H1 (cell line): ENCODE measurements around the gene CPEB3. TPM values are rescaled to one million over a fixed set of nuclear protein-coding genes. Genes with fewer than 3 reads are reported as not detected.
"Not testable (repeated sequence)": the region's sequence is repeated elsewhere in the genome, so short reads cannot be mapped to it uniquely, and the experiment has no call there.

Experiments
- CTCF ChIA-PET: fragments of 300-600 bp; sonication (Branson Sonifier 250); formaldehyde crosslinking; loops from one replicate; lab custom pipeline; 2021; ENCODE audit not compliant: partially characterized antibody; lab: Charles Lee
- POLR2A ChIA-PET: fragments of 300-600 bp; sonication (Branson Sonifier 250); formaldehyde crosslinking; loops from one replicate; lab custom pipeline; 2021; ENCODE audit warnings: inconsistent platforms; ENCODE audit not compliant: partially characterized antibody; lab: Charles Lee
- DNase-seq, 2 experiments: peaks; one replicate each; pipeline versions ENCODE4 v3.0.0 to v3.0.0-alpha.2; 2010 to 2022; ENCODE audit warnings: low spot score in 2 of 2, low read depth in 1 of 2, mixed read lengths in 1 of 2
- FAIRE-seq: peaks from 2 replicates; lab custom pipeline; 2011; peaks lifted over from hg19 to GRCh38; lab: Jason Lieb, UNC
- H2AFZ ChIP-seq: 2 replicates; pipeline ENCODE4 v1.8.1; 2012; ENCODE audit warnings: low read length, inconsistent platforms
- H2AK5ac ChIP-seq: 2 replicates; pipeline ENCODE4 v1.6.1; 2013; ENCODE audit warnings: low read depth, low read length
- H2BK120ac ChIP-seq: replicated peaks from 2 replicates; pipeline ENCODE3; 2013; ENCODE audit warnings: low read depth, low read length, inconsistent platforms
- H2BK12ac ChIP-seq: 2 replicates; pipeline ENCODE4 v1.6.1; 2013; ENCODE audit warnings: low read depth, low read length
- H2BK15ac ChIP-seq: 2 replicates; pipeline ENCODE4 v1.6.1; 2013; ENCODE audit warnings: low read length
- H2BK20ac ChIP-seq: 2 replicates; pipeline ENCODE4 v1.6.1; 2013; ENCODE audit warnings: low read length
- H2BK5ac ChIP-seq: 2 replicates; pipeline ENCODE4 v1.6.1; 2013; ENCODE audit warnings: low read depth, low read length
- H3K14ac ChIP-seq: 2 replicates; pipeline ENCODE4 v1.6.1; 2013; ENCODE audit warnings: inconsistent platforms; ENCODE audit not compliant: insufficient read length
- H3K18ac ChIP-seq: 2 replicates; pipeline ENCODE4 v1.6.1; 2013; ENCODE audit warnings: low read length; ENCODE audit errors: extremely low read depth
- H3K23ac ChIP-seq: 2 replicates; pipeline ENCODE4 v1.6.1; 2013; ENCODE audit warnings: inconsistent platforms; ENCODE audit not compliant: insufficient read length
- H3K23me2 ChIP-seq: 2 replicates; pipeline ENCODE4 v1.6.1; 2013; ENCODE audit warnings: low read depth, low read length
- H3K27ac ChIP-seq: 2 replicates; pipeline ENCODE4 v1.6.1; 2011; ENCODE audit warnings: low read depth, low read length, inconsistent platforms
- H3K27me3 ChIP-seq, 4 experiments: replicated peaks in 1 of 4; 1 replicate in 1 of 4; 2 replicates in 3 of 4; pipeline versions ENCODE4 v1.6.1 to v1.8.1; 2011 to 2013; ENCODE audit warnings: low read length in 3 of 4, mild to moderate bottlenecking in 3 of 4, inconsistent platforms in 2 of 4, mixed read lengths in 2 of 4, moderate library complexity in 1 of 4; ENCODE audit not compliant: control insufficient read depth in 3 of 4, insufficient read depth in 3 of 4; ENCODE audit errors: extremely low read depth in 1 of 4
- H3K36me3 ChIP-seq, 4 experiments: 2 replicates each; pipeline versions ENCODE4 v1.6.1 to v1.8.1; 2011 to 2013; ENCODE audit warnings: mild to moderate bottlenecking in 4 of 4, low read length in 3 of 4, moderate library complexity in 2 of 4, control low read depth in 1 of 4, inconsistent platforms in 1 of 4; ENCODE audit not compliant: insufficient read depth in 4 of 4, control insufficient read depth in 2 of 4
- H3K4ac ChIP-seq: replicated peaks from 2 replicates; pipeline ENCODE3; 2013; ENCODE audit warnings: low read length, low read depth, mixed read lengths, inconsistent platforms; ENCODE audit not compliant: insufficient read length
- H3K4me1 ChIP-seq, 4 experiments: replicated peaks in 1 of 4; 1 replicate in 1 of 4; 2 replicates in 3 of 4; pipeline versions ENCODE4 v1.6.1 to v1.8.1; 2011 to 2013; ENCODE audit warnings: low read length in 3 of 4, inconsistent platforms in 2 of 4, mixed read lengths in 1 of 4; ENCODE audit not compliant: insufficient read depth in 4 of 4, control insufficient read depth in 3 of 4
- H3K4me2 ChIP-seq, 2 experiments: 2 replicates each; pipeline versions ENCODE4 v1.6.1 to v1.8.1; 2011 to 2013; ENCODE audit warnings: low read depth in 2 of 2, low read length in 2 of 2, control low read depth in 1 of 2, inconsistent platforms in 1 of 2, mild to moderate bottlenecking in 1 of 2; ENCODE audit not compliant: insufficient read depth in 1 of 2
- H3K4me3 ChIP-seq, 4 experiments: fragments of 200-600, 300-600 bp in 1 of 4; sonication (generic), shearing (Covaris generic), sonication (Bioruptor Twin) in 1 of 4; 2 replicates each; pipeline versions ENCODE4 v1.5.1 to v1.8.1; 2011 to 2016; ENCODE audit warnings: low read length in 4 of 4, low read depth in 3 of 4, control low read depth in 2 of 4, inconsistent platforms in 2 of 4, mild to moderate bottlenecking in 2 of 4, mixed read lengths in 1 of 4, moderate library complexity in 1 of 4; ENCODE audit not compliant: insufficient read depth in 2 of 4; ENCODE audit errors: extremely low read depth in 1 of 4
- H3K56ac ChIP-seq: replicated peaks from 2 replicates; pipeline ENCODE3; 2013; ENCODE audit warnings: low read depth, mild to moderate bottlenecking, mixed read lengths, low read length, inconsistent platforms; ENCODE audit not compliant: insufficient read length
- H3K79me1 ChIP-seq: 2 replicates; pipeline ENCODE4 v1.6.1; 2013; ENCODE audit warnings: low read depth, low read length, control low read depth
- H3K79me2 ChIP-seq, 2 experiments: 2 replicates each; pipeline versions ENCODE4 v1.6.1 to v1.8.1; 2012 to 2013; ENCODE audit warnings: low read length in 2 of 2, mild to moderate bottlenecking in 2 of 2, inconsistent platforms in 1 of 2; ENCODE audit not compliant: insufficient read depth in 2 of 2, control insufficient read depth in 1 of 2
- H3K9ac ChIP-seq, 4 experiments: replicated peaks in 1 of 4; 1 replicate in 1 of 4; 2 replicates in 3 of 4; pipeline versions ENCODE4 v1.6.1 to v1.8.1; 2011 to 2013; ENCODE audit warnings: low read depth in 3 of 4, low read length in 3 of 4, control low read depth in 2 of 4, mild to moderate bottlenecking in 2 of 4, moderate library complexity in 2 of 4, inconsistent platforms in 1 of 4; ENCODE audit errors: extremely low read depth in 1 of 4
- H3K9me3 ChIP-seq, 2 experiments: 2 replicates each; pipeline versions ENCODE4 v1.6.1 to v1.8.1; 2012 to 2013; ENCODE audit warnings: mild to moderate bottlenecking in 2 of 2, moderate library complexity in 2 of 2, control low read depth in 1 of 2, inconsistent platforms in 1 of 2, low read depth in 1 of 2, low read length in 1 of 2, mixed read lengths in 1 of 2; ENCODE audit not compliant: insufficient read depth in 2 of 2
- H4K20me1 ChIP-seq, 2 experiments: replicated peaks in 1 of 2; 2 replicates each; pipeline versions ENCODE3 to v1.8.1; 2011 to 2013; ENCODE audit warnings: inconsistent platforms in 2 of 2, low read length in 2 of 2, mild to moderate bottlenecking in 1 of 2; ENCODE audit not compliant: insufficient read depth in 2 of 2, control insufficient read depth in 1 of 2
- H4K5ac ChIP-seq: 2 replicates; pipeline ENCODE4 v1.6.1; 2013; ENCODE audit warnings: low read length, low read depth, mixed read lengths, inconsistent platforms; ENCODE audit not compliant: insufficient read length
- H4K8ac ChIP-seq: 2 replicates; pipeline ENCODE4 v1.8.0; 2013; ENCODE audit warnings: mild to moderate bottlenecking, moderate library complexity, low read length, inconsistent platforms; ENCODE audit not compliant: insufficient read depth; ENCODE audit errors: extremely low read depth
- H4K91ac ChIP-seq: replicated peaks from 2 replicates; pipeline ENCODE3; 2013; ENCODE audit warnings: low read length, mixed read lengths, inconsistent platforms; ENCODE audit not compliant: insufficient read length
- ASH2L ChIP-seq: fragments of 200-600, 300-600 bp; sonication (generic); IDR thresholded peaks from one replicate; pipeline ENCODE4 v1.7.1; 2017; ENCODE audit warnings: low read length
- NANOG ChIP-seq: IDR thresholded peaks from 2 replicates; pipeline ENCODE4 v1.6.1; 2011; ENCODE audit warnings: low read length, low read depth, mild to moderate bottlenecking, inconsistent platforms; ENCODE audit not compliant: insufficient read depth, poor library complexity, severe bottlenecking
- WGBS, 2 experiments: shearing (Covaris generic) in 1 of 2; methylation state at CpG; one replicate each; pipeline versions ENCODE4 v1.1.6 to v1.1.7; 2013 to 2015; ENCODE audit warnings: low lambda C conversion rate in 2 of 2, mixed read lengths in 2 of 2, inconsistent platforms in 1 of 2, low coverage in 1 of 2, missing lambda C conversion rate in 1 of 2; ENCODE audit not compliant: insufficient replicate concordance in 2 of 2, insufficient coverage in 1 of 2, insufficient read length in 1 of 2; ENCODE audit errors: extremely low coverage in 1 of 2, missing lambda C conversion rate in 1 of 2; 5-methylcytosine and 5-hydroxymethylcytosine counted together
- polyA plus RNA-seq, 7 experiments: library from polyadenylated mRNA; depleted of rRNA in 3 of 7; stranded (reverse) in 5 of 7; unstranded in 2 of 7; fragments of >200 nt in 5 of 7; fragments of 200-250 nt in 2 of 7; gene quantifications; 1 replicate in 5 of 7; 2 replicates in 1 of 7; 4 replicates in 1 of 7; pipeline versions ENCODE4 v1.2.1 to v1.2.3, GENCODE V29; 2011 to 2013; ENCODE audit warnings: missing spikeins in 2 of 7, mixed read lengths in 2 of 7
- total RNA-seq: library from RNA; stranded (reverse); fragmentation: NEBNext Ultra II Directional; extraction: Animal tissue kit (Norgen Biotek cat#: 25700); gene quantifications from 2 replicates; pipeline ENCODE4 v1.2.1, GENCODE V29; 2021

The CPEB3 gene
- total and polyA plus RNA-seq, 2 of the 8 experiments (the other 6 are each of a cell fraction or from before 2014, with no cell fraction given), result 0.39 to 1.7 TPM

GRCh38 chr10:92033070-92033469 is 257.8 kb downstream of the CPEB3 start:
- H3K27me3 ChIP-seq, H2BK15ac ChIP-seq, H4K5ac ChIP-seq, H4K20me1 ChIP-seq, H3K23ac ChIP-seq, H3K18ac ChIP-seq, H3K9ac ChIP-seq, H3K4ac ChIP-seq, H3K56ac ChIP-seq, H2BK12ac ChIP-seq, H2BK5ac ChIP-seq, H3K14ac ChIP-seq, H3K79me1 ChIP-seq, H3K23me2 ChIP-seq, H3K27ac ChIP-seq, H3K9me3 ChIP-seq, DNase-seq, H4K8ac ChIP-seq, H3K79me2 ChIP-seq, CTCF ChIA-PET, H2BK20ac ChIP-seq, H2BK120ac ChIP-seq, H2AK5ac ChIP-seq, H2AFZ ChIP-seq, H4K91ac ChIP-seq, H3K4me1 ChIP-seq: not testable (repeated sequence)
- WGBS, 2 experiments, result 47% methylated on average over 3 of the region's 3 CpGs; no CpG with 5 or more reads in 1 of the 2 experiments
- H3K4me2 ChIP-seq, result peak overlapping the region; percentile 43 to 47; a peak in 3 of 4 replicates
- H3K36me3 ChIP-seq, result peaks cover 0 to 25% (median 3%) of the 10 kb centered on the region in 4 experiments; a peak in 3 of 8 replicates
- POLR2A ChIA-PET, result interaction anchor here (0.7 to 1.2 kb wide), 2 partner anchors 11 to 19 kb away, joined by 3 to 4 read pairs; no protein-coding TSS in a partner anchor
- TF ChIP-seq NANOG (peak; percentile 17), ASH2L (peak; percentile 21)
- H3K4me3 ChIP-seq, result peak overlapping the region in 1 of 4 experiments; percentile 30; a peak in 1 of 8 replicates
- FAIRE-seq, result peak; percentile 95
